Progenitor cell of endocrine pancreas (in vitro differentiated cells): ENCODE data around the gene HSPA12A. TPM values are rescaled to one million over a fixed set of nuclear protein-coding genes. Genes with fewer than 3 reads are reported as not detected.

Experiments used
- DNase-seq: peaks from one replicate; pipeline ENCODE4 v3.0.0; 2021; ENCODE audit warnings: low spot score; ENCODE audit not compliant: unreplicated experiment
- H3K27ac Mint-ChIP-seq: 2 replicates; pipeline ENCODE4 v1.8.0; 2021; ENCODE audit warnings: mild to moderate bottlenecking, moderate library complexity, mixed read lengths
- H3K27me3 Mint-ChIP-seq: 2 replicates; pipeline ENCODE4 v1.8.0; 2021; ENCODE audit warnings: mixed read lengths
- H3K36me3 Mint-ChIP-seq: 2 replicates; pipeline ENCODE4 v1.8.0; 2022; ENCODE audit warnings: mixed read lengths; ENCODE audit not compliant: insufficient read depth
- H3K4me1 Mint-ChIP-seq: 2 replicates; pipeline ENCODE4 v1.8.0; 2021; ENCODE audit warnings: low read depth, mixed read lengths
- H3K4me3 Mint-ChIP-seq: 2 replicates; pipeline ENCODE4 v1.8.0; 2021; ENCODE audit warnings: low read depth, mild to moderate bottlenecking, moderate library complexity, mixed read lengths
- H3K9me3 Mint-ChIP-seq: 2 replicates; pipeline ENCODE4 v1.8.0; 2021; ENCODE audit warnings: low read depth, mixed read lengths
- total RNA-seq: library from RNA; stranded (reverse); gene quantifications from 2 replicates; pipeline ENCODE4 v1.2.1, GENCODE V29; 2021
- TF ChIP-seq, protein P1 (sequence below): fragments of 200-600 bp; sonication (generic); IDR thresholded peaks from one replicate; pipeline ENCODE4 v1.5.0; 2021; ENCODE audit warnings: antibody characterized with exemption, mild to moderate bottlenecking; ENCODE audit not compliant: unreplicated experiment

Gene HSPA12A
- total RNA-seq, 1 donor from 2014 or later = 9.1 TPM

DNA sequence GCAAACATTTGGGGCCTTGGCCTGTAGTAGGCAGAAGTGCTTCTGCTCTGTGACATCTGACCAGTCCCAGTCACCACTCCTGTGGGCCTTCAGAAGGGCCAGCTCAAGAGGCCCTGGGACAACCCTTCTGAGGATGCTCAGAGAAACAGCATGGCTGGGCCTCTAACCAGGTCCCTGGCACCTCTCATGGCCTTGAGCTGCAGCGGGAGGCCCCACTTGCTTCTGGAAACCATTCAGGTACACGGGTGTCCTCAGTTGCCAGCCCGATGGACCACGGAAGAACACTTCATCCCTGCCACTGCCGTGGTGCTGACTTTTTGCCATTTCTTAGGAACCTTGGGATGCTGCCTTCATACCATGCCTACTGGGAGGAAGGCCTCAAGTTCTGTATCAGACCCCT is 57.6 kb downstream of the HSPA12A start:
- TF ChIP-seq, protein P1, sequence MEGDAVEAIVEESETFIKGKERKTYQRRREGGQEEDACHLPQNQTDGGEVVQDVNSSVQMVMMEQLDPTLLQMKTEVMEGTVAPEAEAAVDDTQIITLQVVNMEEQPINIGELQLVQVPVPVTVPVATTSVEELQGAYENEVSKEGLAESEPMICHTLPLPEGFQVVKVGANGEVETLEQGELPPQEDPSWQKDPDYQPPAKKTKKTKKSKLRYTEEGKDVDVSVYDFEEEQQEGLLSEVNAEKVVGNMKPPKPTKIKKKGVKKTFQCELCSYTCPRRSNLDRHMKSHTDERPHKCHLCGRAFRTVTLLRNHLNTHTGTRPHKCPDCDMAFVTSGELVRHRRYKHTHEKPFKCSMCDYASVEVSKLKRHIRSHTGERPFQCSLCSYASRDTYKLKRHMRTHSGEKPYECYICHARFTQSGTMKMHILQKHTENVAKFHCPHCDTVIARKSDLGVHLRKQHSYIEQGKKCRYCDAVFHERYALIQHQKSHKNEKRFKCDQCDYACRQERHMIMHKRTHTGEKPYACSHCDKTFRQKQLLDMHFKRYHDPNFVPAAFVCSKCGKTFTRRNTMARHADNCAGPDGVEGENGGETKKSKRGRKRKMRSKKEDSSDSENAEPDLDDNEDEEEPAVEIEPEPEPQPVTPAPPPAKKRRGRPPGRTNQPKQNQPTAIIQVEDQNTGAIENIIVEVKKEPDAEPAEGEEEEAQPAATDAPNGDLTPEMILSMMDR = no peak
- Mint-ChIP-seq H3K27ac (no peak overlapping the region), H3K4me3 (no peak overlapping the region), H3K4me1 (peaks cover 3% of the 10 kb centered on the region), H3K36me3 (no peaks in the 10 kb centered on the region), H3K9me3 (no peaks in the 10 kb centered on the region), H3K27me3 (peaks cover 8% of the 10 kb centered on the region)
- no peak for DNase-seq

DNA sequence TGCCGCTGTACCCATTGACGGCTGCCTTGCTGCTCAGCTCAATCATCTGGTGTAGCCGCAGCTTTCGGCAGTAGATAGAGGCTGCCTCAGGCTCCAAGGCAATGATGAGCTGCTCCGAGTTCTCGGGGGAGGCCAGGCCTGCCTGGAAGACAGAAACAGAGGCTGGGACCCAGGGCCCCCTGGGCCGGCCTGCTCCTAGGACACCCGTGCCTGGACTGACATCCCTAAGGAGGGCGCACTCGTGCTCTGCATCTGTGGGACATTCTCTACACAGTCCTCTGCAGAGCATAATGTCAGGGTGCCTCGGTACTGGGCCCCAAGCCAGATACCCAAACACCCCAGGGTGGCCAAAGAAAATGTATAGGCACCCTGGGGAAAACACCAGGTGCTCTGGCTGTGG is 58.5 kb downstream of the HSPA12A start:
- H3K36me3 Mint-ChIP-seq = no peaks in the 10 kb centered on the region

DNA sequence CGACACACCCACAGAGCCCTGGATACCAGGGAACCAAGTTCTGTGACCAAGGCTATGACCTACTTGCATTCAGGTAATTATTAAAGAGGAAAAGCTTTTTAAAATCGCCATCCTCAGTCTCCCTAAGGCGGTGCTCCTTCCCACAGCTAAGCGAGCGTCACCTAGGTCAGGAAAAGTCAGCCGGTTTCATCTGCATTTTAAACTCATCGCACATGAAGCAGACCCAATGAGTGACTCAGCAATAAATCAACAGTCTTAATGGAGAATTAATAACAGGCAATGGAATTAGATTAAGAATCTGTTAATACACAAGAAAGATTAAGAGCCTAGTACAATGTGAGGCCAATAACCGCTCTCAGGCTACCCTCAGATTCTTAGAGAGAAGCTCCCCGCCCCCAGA is 59.2 kb downstream of the HSPA12A start:
- H3K4me3 Mint-ChIP-seq = no peak overlapping the region
- TF ChIP-seq, protein P1 = no peak
- H3K9me3 Mint-ChIP-seq = no peaks in the 10 kb centered on the region
- H3K27ac Mint-ChIP-seq = peak overlapping the region; percentile 74
- H3K27me3 Mint-ChIP-seq = peaks cover 6% of the 10 kb centered on the region
- peaks cover 3% of the 10 kb centered on the region for H3K4me1 Mint-ChIP-seq
- no peaks in the 10 kb centered on the region for H3K36me3 Mint-ChIP-seq
- no peak for DNase-seq

More for the DNA sequence above, 58.5 kb downstream of the HSPA12A start:
- no peak overlapping the region for H3K4me3 Mint-ChIP-seq
- no peak overlapping the region for H3K27ac Mint-ChIP-seq
- TF ChIP-seq, protein P1 = no peak
- DNase-seq = no peak
- H3K9me3 Mint-ChIP-seq = no peaks in the 10 kb centered on the region
- H3K4me1 Mint-ChIP-seq = peaks cover 3% of the 10 kb centered on the region
- peaks cover 8% of the 10 kb centered on the region for H3K27me3 Mint-ChIP-seq

DNA sequence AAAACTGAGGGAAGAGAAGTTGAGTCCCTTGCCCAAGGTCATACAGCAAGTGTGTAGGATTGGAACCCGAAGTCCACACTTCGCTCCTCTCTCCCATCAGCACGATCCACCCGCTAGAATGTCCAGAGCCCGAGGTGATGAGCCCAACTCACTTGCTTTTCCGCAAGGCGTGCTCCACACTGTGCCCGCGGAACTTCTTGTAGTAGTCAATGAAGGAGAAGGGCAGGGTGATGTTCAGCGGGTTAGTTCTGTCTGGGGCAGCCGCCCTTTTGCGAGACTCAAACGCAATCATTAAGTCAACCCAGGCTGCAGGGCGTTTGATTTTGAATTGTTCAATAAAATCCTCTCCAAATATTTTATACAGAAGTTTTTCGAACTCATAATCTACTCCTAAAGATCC is 63.0 kb downstream of the HSPA12A start:
- Mint-ChIP-seq H3K27me3 (no peaks in the 10 kb centered on the region), H3K27ac (no peak overlapping the region), H3K4me1 (peaks cover 3% of the 10 kb centered on the region), H3K36me3 (no peaks in the 10 kb centered on the region), H3K9me3 (no peaks in the 10 kb centered on the region), H3K4me3 (no peak overlapping the region)
- no peak for DNase-seq
- TF ChIP-seq, protein P1 = no peak

DNA sequence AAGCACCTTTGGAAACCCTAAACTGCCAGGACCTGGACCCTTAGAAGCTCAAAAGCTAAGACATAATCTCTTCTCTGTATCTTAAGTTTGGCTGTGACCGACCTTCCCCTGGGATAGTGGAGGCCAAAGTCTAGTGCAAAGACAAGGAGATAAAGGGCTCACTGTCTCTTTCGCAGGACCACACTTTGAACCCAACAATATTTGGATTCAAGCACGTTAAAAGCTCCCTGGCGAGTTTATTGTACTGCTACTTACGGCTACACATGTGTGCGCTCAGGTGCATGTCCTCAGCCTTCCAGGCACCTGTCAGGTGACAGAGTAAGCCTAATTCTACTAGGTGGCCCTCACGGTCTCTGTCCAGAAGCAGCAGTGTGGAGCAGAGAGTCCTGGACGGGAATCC is 65.7 kb downstream of the HSPA12A start:
- Mint-ChIP-seq H3K4me3 (no peak overlapping the region), H3K27me3 (peaks cover 2% of the 10 kb centered on the region), H3K36me3 (no peaks in the 10 kb centered on the region), H3K9me3 (no peaks in the 10 kb centered on the region), H3K27ac (no peak overlapping the region), H3K4me1 (peaks cover under 1% of the 10 kb centered on the region)
- no peak for DNase-seq
- TF ChIP-seq, protein P1 = no peak
